ENCODE data around the gene MLIP. TPM values are rescaled to one million over a fixed set of nuclear protein-coding genes. Genes with fewer than 3 reads are reported as not detected.
"Not testable (repeated sequence)": the region's sequence is repeated elsewhere in the genome, so short reads cannot be mapped to it uniquely, and the experiment has no call there.

The MLIP gene
- polyA plus RNA-seq, 3 donors from 2014 or later = not detected

DNA sequence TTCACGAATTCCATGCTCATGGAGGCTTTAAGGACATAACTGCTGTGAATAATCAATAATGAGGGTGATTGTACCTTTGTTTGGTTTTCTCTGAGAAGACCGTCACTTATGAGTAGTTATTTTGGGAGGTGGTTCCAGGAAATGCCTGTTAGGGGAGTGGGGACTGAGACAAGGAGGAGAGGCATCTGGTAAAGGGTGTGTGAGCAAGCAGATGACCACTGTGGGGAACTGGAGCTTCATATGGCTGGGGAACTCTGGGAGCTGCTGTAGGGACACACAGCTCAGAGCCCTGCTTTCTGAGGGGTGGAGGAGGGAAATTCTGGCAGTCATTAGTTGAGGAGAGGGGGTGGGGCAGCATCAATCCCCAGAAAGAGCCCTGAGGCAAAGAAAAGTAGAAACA is 125.7 kb downstream of the MLIP start:
- DNase-seq = no peak
- H3K27me3 Mint-ChIP-seq (ENCODE audit: low read depth in 3 of 3) = peaks cover 0 to 3% (median 3%) of the 10 kb centered on the region in 3 donors
- H3K4me3 Mint-ChIP-seq = no peak overlapping the region
- peaks cover 0 to 5% (median 0%) of the 10 kb centered on the region in 6 donors for H3K9me3 Mint-ChIP-seq
- no peaks in the 10 kb centered on the region for H3K4me1 Mint-ChIP-seq
- no peaks in the 10 kb centered on the region for H3K36me3 Mint-ChIP-seq
- no peak overlapping the region for H3K27ac Mint-ChIP-seq

DNA sequence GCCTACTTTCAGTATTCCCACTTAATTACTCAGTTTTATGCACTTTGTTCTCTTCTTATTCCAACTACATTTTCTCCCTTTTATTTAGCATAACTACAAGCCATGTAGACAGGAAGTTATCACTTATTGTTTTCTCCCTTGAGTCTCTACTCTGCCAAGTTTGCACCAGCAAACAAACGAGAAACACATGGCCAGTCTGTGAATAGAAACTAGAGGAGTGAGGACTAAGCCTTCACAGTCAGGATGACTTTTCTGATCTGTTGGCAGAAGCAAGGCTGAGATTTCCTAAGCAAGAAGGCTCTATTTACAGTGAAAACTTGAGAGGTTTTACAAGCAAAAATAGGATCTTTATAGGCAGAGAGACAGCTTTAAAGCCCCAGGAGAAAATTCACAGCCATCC is 127.2 kb downstream of the MLIP start:
- H3K9me3 Mint-ChIP-seq = peaks cover 0 to 5% (median 0%) of the 10 kb centered on the region in 6 donors
- H3K27ac Mint-ChIP-seq = no peak overlapping the region
- H3K27me3 Mint-ChIP-seq (ENCODE audit: low read depth in 3 of 3) = peaks cover 0 to 3% (median 3%) of the 10 kb centered on the region in 3 donors
- no peak for DNase-seq
- H3K4me3 Mint-ChIP-seq = no peak overlapping the region
- no peaks in the 10 kb centered on the region for H3K36me3 Mint-ChIP-seq
- H3K4me1 Mint-ChIP-seq = no peaks in the 10 kb centered on the region

GRCh38 chr6:54243699-54244098 is 132.5 kb downstream of the MLIP start:
- Mint-ChIP-seq H3K4me3 (no peak overlapping the region), H3K27me3 (ENCODE audit: low read depth in 3 of 3) (peaks cover 0 to 3% (median 0%) of the 10 kb centered on the region in 3 donors), H3K27ac (no peak overlapping the region), H3K36me3 (no peaks in the 10 kb centered on the region), H3K4me1 (no peaks in the 10 kb centered on the region), H3K9me3 (peaks cover 0 to 5% (median 0%) of the 10 kb centered on the region in 6 donors)
- no peak for DNase-seq

DNA sequence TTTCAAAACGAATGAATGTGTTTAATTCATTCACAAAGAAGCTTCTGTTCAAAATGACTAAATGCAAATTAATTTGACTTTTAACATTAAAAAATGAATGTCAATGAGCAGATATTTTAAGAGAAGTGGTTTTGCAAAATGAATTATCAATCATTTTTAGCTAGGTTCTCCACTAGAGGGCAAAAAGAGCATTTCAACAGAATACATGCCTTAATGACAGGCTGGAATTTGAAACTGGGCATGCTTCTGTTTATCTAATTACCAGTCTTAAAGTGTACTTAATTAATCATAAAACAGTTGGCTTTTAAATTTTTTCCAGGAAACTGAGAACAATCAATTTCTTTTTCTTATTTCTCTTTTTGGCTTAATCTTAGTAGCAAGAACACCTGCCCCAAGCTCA is 133.2 kb downstream of the MLIP start:
- Mint-ChIP-seq H3K27me3 (ENCODE audit: low read depth in 3 of 3) (peaks cover 0 to 3% (median 0%) of the 10 kb centered on the region in 3 donors), H3K36me3 (no peaks in the 10 kb centered on the region), H3K4me1 (no peaks in the 10 kb centered on the region), H3K9me3 (peaks cover 0 to 5% (median 0%) of the 10 kb centered on the region in 6 donors), H3K4me3 (no peak overlapping the region), H3K27ac (no peak overlapping the region)
- DNase-seq = no peak

GRCh38 chr6:54245265-54245664 is 134.0 kb downstream of the MLIP start:
- H3K4me3 Mint-ChIP-seq = no peak overlapping the region
- DNase-seq = no peak
- no peaks in the 10 kb centered on the region for H3K36me3 Mint-ChIP-seq
- no peak overlapping the region for H3K27ac Mint-ChIP-seq
- peaks cover 0 to 5% (median 0%) of the 10 kb centered on the region in 6 donors for H3K9me3 Mint-ChIP-seq
- H3K4me1 Mint-ChIP-seq = no peaks in the 10 kb centered on the region
- peaks cover 0 to under 1% (median 0%) of the 10 kb centered on the region in 3 donors for H3K27me3 Mint-ChIP-seq (ENCODE audit: low read depth in 3 of 3)

DNA sequence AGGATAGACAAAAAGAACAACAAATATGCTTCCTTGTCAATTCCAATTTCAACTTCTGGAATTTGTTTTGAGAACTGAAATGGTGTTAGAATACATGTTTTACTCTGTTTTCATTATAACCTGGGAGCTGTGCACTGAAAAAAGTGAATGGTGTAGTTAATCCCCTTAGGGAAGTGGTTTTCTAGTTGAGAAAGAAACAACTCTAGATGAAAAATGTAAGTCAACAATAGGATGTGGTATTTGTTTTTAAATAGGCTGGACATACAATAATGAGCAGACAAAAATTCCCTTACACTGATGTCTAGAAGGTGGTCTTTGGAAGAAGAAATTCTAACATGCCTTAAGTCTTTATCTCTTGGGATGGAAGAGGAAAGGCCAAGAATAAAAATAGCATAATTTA is 137.1 kb downstream of the MLIP start:
- H3K4me3 Mint-ChIP-seq = no peak overlapping the region
- peaks cover 0 to 4% (median 0%) of the 10 kb centered on the region in 6 donors for H3K9me3 Mint-ChIP-seq
- H3K27me3 Mint-ChIP-seq (ENCODE audit: low read depth in 3 of 3) = no peaks in the 10 kb centered on the region

GRCh38 chr6:54248994-54249393 is 137.8 kb downstream of the MLIP start:
- Mint-ChIP-seq H3K27me3 (ENCODE audit: low read depth in 3 of 3) (no peaks in the 10 kb centered on the region), H3K36me3 (no peaks in the 10 kb centered on the region), H3K9me3 (peaks cover 0 to 4% (median 2%) of the 10 kb centered on the region in 6 donors), H3K4me1 (no peaks in the 10 kb centered on the region), H3K27ac (no peak overlapping the region), H3K4me3 (no peak overlapping the region)
- DNase-seq = no peak

More for the DNA sequence above, 137.1 kb downstream of the MLIP start:
- DNase-seq = no peak
- no peaks in the 10 kb centered on the region for H3K36me3 Mint-ChIP-seq
- no peaks in the 10 kb centered on the region for H3K4me1 Mint-ChIP-seq
- no peak overlapping the region for H3K27ac Mint-ChIP-seq

DNA sequence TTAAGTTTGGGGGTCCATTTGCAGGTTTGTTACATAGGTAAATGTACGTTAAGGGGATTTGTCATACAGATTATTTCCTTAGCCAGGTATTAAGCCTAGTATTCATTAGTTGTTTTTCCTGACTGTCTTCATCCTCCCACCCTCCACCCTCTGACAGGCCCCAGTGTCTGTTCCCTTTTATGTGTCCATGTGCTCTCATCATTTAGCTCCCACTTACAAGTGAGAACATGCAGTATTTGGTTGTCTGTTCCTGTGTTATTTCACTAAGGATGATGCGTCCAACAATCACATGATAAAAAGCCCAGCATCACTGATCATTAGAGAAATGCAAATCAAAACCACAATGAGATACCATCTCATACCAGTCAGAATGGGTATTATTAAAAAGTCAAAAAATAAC is 138.6 kb downstream of the MLIP start:
- H3K4me1 Mint-ChIP-seq; H3K36me3 Mint-ChIP-seq; H3K9me3 Mint-ChIP-seq; DNase-seq; H3K4me3 Mint-ChIP-seq; H3K27ac Mint-ChIP-seq; H3K27me3 Mint-ChIP-seq (ENCODE audit: low read depth in 3 of 3): not testable (repeated sequence)

GRCh38 chr6:54252496-54252895 is 141.3 kb downstream of the MLIP start:
- Mint-ChIP-seq H3K4me3 (no peak overlapping the region), H3K27ac (no peak overlapping the region), H3K9me3 (peaks cover 0 to 10% (median 3%) of the 10 kb centered on the region in 6 donors), H3K36me3 (no peaks in the 10 kb centered on the region), H3K27me3 (ENCODE audit: low read depth in 3 of 3) (peaks cover 0 to 2% (median 0%) of the 10 kb centered on the region in 3 donors), H3K4me1 (no peaks in the 10 kb centered on the region)
- no peak for DNase-seq

- H3K27me3 Mint-ChIP-seq (ENCODE audit: low read depth in 3 of 3) = peaks cover 0 to 2% (median 0%) of the 10 kb centered on the region in 3 donors
- no peaks in the 10 kb centered on the region for H3K4me1 Mint-ChIP-seq
- peaks cover 0 to 10% (median 3%) of the 10 kb centered on the region in 6 donors for H3K9me3 Mint-ChIP-seq
- no peak overlapping the region for H3K4me3 Mint-ChIP-seq
- no peaks in the 10 kb centered on the region for H3K36me3 Mint-ChIP-seq
- DNase-seq = no peak
- no peak overlapping the region for H3K27ac Mint-ChIP-seq
Measured at GRCh38 chr6:54252916-54253315, 141.7 kb downstream of the MLIP start.

DNA sequence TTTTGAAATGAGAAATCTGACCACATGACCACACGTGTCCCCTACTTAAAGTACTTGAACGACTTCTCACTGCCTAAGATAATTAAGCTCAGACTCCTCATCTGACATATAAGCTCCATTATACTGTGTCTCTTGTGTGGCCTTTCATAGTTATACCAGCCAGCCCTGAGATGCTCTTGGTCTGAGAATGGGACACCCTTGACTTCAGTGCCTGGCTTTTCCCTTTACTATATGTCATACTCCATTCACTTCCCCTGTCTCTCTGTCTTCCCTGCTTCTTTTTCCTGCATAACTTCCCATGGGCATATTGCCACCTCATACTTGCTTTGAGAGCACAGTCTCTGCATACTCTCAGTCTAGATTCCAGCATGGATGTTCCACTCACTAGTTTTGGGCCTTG is 143.6 kb downstream of the MLIP start:
- Mint-ChIP-seq H3K4me3 (no peak overlapping the region), H3K27me3 (ENCODE audit: low read depth in 3 of 3) (peaks cover 0 to 2% (median 0%) of the 10 kb centered on the region in 3 donors), H3K4me1 (no peaks in the 10 kb centered on the region), H3K27ac (no peak overlapping the region), H3K36me3 (no peaks in the 10 kb centered on the region), H3K9me3 (peaks cover 0 to 10% (median 3%) of the 10 kb centered on the region in 6 donors)
- DNase-seq = no peak

DNA sequence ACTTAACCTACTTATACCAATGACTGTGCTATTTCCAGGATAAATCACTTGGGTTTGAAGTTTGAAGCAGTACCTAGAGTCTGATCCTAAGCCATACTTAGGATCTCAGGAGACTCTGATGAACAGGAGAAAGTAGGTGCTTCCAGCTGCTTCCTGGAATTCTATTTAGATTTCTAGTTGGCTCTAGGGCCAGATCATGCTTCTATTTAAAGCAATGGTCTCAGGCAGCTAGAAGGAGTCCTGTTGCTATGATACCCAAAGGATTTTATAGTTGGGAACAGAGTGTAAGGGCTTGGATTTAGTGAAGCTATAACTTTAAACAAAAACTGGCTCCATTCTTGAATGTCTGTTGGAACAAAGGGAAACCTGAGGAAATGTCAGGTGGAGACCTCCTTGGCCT is 144.6 kb downstream of the MLIP start:
- Mint-ChIP-seq H3K4me1 (no peaks in the 10 kb centered on the region), H3K4me3 (no peak overlapping the region), H3K9me3 (peaks cover 0 to 6% (median under 1%) of the 10 kb centered on the region in 6 donors)

DNA sequence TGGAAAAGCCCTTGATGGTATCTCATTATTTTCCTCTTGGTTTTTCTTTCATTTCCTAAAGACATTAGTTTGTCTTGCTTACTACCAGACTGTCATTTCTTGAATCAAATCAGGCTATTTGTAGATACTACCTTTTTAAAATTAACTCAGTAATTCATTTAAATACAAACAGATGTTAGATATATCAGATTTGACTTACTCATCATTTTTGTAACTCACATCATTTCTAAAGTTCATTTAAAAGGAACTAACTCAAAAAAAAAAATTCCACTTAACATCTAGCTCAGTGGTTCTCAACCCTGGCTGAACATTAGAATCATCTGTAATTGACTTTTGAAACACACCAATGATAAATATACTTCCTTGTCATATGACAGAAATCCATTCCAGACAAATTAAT is 148.8 kb downstream of the MLIP start:
- Mint-ChIP-seq H3K4me3 (no peak overlapping the region), H3K27me3 (ENCODE audit: low read depth in 3 of 3) (no peaks in the 10 kb centered on the region), H3K9me3 (peaks cover 0 to 7% (median 0%) of the 10 kb centered on the region in 6 donors), H3K4me1 (no peaks in the 10 kb centered on the region), H3K36me3 (no peaks in the 10 kb centered on the region), H3K27ac (no peak overlapping the region)
- DNase-seq = no peak

More for the DNA sequence above, 144.6 kb downstream of the MLIP start:
- Mint-ChIP-seq H3K27me3 (ENCODE audit: low read depth in 3 of 3) (peaks cover 0 to 2% (median 0%) of the 10 kb centered on the region in 3 donors), H3K36me3 (no peaks in the 10 kb centered on the region), H3K27ac (no peak overlapping the region)
- no peak for DNase-seq

- Mint-ChIP-seq H3K36me3 (no peaks in the 10 kb centered on the region), H3K4me3 (no peak overlapping the region), H3K27ac (no peak overlapping the region), H3K9me3 (peaks cover 0 to 9% (median 0%) of the 10 kb centered on the region in 6 donors), H3K27me3 (ENCODE audit: low read depth in 3 of 3) (no peaks in the 10 kb centered on the region), H3K4me1 (no peaks in the 10 kb centered on the region)
- DNase-seq = no peak
Measured at GRCh38 chr6:54262499-54262898, 151.3 kb downstream of the MLIP start.

DNA sequence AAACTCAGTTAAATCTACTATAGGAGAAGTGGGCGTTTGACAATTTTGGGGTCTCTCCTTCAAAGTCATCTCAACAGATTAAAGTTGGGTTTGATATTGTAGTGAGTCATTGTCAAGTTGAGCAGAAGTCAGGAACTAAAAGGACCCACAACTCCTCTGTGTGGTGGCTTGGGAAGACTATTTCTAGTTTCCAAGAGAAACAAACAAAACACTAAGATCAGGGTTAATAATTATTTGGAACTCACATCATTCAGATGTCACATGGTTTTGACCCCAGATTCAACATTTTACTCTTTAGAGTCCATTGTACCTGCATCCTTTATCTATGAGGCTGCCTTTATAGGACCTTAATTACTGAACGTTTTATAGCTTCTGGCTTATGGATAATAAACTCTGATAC is 151.7 kb downstream of the MLIP start:
- no peak overlapping the region for H3K27ac Mint-ChIP-seq

More for the DNA sequence above, 151.7 kb downstream of the MLIP start:
- Mint-ChIP-seq H3K27me3 (ENCODE audit: low read depth in 3 of 3) (no peaks in the 10 kb centered on the region), H3K9me3 (peaks cover 0 to 9% (median 0%) of the 10 kb centered on the region in 6 donors), H3K4me3 (no peak overlapping the region), H3K4me1 (no peaks in the 10 kb centered on the region), H3K36me3 (no peaks in the 10 kb centered on the region)
- no peak for DNase-seq
